Fibroblast of peridontal ligament (primary cell): ENCODE data around the gene TRMT61A.
A peak's percentile ranks its signal among the peaks of the same experiment; 100 is the strongest.

ENCODE experiments used
- DNase-seq: peaks from one replicate; pipeline ENCODE4 v3.0.0-alpha.2; 2010; ENCODE audit errors: extremely low read depth

The TRMT61A gene

GRCh38 chr14:103528587-103529382 is at the start of gene TRMT61A:
TSS of gene TRMT61A (plus strand) at chr14:103529196. CDS start at chr14:103529979, 783 bp downstream.
- DNase-seq, result peak; percentile 93

- DNase-seq, result no peak
Observed at GRCh38 chr14:103480595-103480994, 48.4 kb upstream of the TRMT61A start.

GRCh38 chr14:103483600-103483999 is 45.4 kb upstream of the TRMT61A start:
- peak; percentile 90 for DNase-seq

- DNase-seq, result no peak
Observed at GRCh38 chr14:103485504-103485903, 43.5 kb upstream of the TRMT61A start.

GRCh38 chr14:103488071-103488470 is 40.9 kb upstream of the TRMT61A start:
- no peak for DNase-seq

- DNase-seq, result peak; percentile 86
Observed at GRCh38 chr14:103488960-103489359, 40.0 kb upstream of the TRMT61A start.

- DNase-seq, result peak; percentile 33
Observed at GRCh38 chr14:103489621-103490020, 39.4 kb upstream of the TRMT61A start.

- DNase-seq, result no peak
Observed at GRCh38 chr14:103491691-103492090, 37.3 kb upstream of the TRMT61A start.

- no peak for DNase-seq
Observed at GRCh38 chr14:103492156-103492925, 36.7 kb upstream of the TRMT61A start.

GRCh38 chr14:103495854-103496253 is 33.1 kb upstream of the TRMT61A start:
- DNase-seq, result no peak

GRCh38 chr14:103496776-103497175 is 32.2 kb upstream of the TRMT61A start:
- no peak for DNase-seq

- DNase-seq, result no peak
Observed at GRCh38 chr14:103499709-103500108, 29.3 kb upstream of the TRMT61A start.

- peak; percentile 86 for DNase-seq
Observed at GRCh38 chr14:103500148-103500990, 28.6 kb upstream of the TRMT61A start.

GRCh38 chr14:103501041-103501870 is 27.7 kb upstream of the TRMT61A start:
- no peak for DNase-seq

- DNase-seq, result no peak
Observed at GRCh38 chr14:103501921-103502669, 26.9 kb upstream of the TRMT61A start.

- DNase-seq, result no peak
Observed at GRCh38 chr14:103502877-103503276, 26.1 kb upstream of the TRMT61A start.

GRCh38 chr14:103503296-103503695 is 25.7 kb upstream of the TRMT61A start:
- DNase-seq, result no peak

- DNase-seq, result no peak
Observed at GRCh38 chr14:103504991-103505565, 23.9 kb upstream of the TRMT61A start.

- DNase-seq, result no peak
Observed at GRCh38 chr14:103507751-103508150, 21.2 kb upstream of the TRMT61A start.
